ENCODE measurements around the gene MEGF9.

MEGF9 gene

GRCh38 chr9:120702075-120702474 is 12.2 kb downstream of the MEGF9 start:
- no peak for DNase-seq

- DNase-seq = no peak
These were observed 13.0 kb downstream of the MEGF9 start for GRCh38 chr9:120701248-120701647.

DNA sequence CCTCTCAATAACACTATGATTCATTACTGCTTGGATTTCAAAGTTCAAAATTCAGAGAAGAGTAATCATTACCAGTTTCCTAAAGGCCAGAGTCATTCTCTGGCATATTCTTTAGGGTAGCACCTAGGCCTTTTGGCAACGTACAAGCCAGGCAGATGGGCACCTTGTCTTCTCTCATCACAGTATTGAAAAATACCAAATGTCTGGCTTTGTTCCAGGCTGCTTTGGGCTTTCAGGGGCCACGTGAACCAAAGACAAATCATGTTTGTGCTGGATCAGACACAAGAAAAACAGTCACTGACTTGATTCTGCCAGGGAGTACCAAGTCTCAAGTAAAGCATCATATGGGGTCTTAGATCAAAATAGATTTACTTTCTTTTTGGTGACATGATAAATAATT is 15.5 kb downstream of the MEGF9 start:
- DNase-seq = no peak

DNA sequence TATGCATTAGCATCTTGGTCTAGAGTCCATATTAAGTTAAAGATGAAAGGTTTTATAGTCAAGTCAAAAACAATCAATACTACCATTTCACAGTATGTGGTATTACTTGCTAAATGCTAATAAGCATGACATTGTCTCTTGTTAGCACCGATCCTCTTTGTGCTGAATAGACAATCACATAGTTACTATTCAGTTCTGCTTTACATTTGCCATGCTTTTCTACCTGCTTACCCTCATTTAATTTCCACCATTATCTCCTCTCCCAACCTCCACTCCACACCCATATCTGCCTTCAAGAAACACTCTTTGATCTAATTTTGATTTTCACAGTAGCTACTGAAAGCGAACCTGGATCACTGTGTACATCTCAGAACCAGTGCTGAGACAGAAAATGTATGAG is 16.8 kb downstream of the MEGF9 start:
- no peak for DNase-seq

GRCh38 chr9:120696551-120697230 is 17.6 kb downstream of the MEGF9 start:
- no peak for DNase-seq

GRCh38 chr9:120694559-120694958 is 19.7 kb downstream of the MEGF9 start:
- DNase-seq = no peak

GRCh38 chr9:120693700-120694008 is 20.6 kb downstream of the MEGF9 start:
- DNase-seq = no peak

- no peak for DNase-seq
These were observed 21.2 kb downstream of the MEGF9 start for GRCh38 chr9:120692901-120693699.

- no peak for DNase-seq
These were observed 23.9 kb downstream of the MEGF9 start for GRCh38 chr9:120690372-120690771.

DNA sequence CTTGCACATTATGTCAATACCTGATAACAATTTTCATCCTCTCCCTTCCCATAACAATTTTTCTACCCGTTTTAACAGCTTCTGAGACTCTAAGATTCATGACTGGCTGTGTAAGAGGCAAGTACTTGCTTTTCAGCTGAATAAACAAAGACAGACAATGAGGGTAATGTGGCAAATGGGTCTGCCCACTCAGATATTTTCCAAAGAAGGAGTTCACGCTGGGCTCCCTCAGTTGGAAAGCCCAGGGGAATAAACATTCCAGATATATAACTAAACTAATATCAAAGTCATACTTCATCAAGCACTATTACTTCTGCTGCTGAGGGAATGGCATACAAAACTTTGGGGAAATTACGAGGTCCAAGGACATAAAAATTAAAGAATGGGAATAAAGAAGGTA is 24.4 kb downstream of the MEGF9 start:
- DNase-seq = no peak

DNA sequence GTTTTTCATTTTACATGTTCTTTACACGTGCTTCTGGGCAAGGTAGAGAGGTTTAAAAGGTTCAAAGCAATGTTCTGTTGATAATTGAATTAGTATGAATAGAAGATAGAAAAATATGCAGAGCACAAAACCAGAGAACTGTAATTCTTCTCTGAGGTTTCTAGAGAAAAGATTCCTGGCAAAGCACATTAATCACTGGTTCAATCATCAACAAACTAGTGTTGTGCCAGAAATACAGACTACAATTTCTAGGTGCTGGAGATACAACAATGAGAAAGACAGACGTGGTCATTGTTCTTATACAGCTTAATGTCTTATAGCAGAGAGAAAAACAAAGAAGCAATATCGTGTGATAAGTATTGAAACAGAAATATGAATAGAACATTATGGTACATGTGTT is 25.5 kb downstream of the MEGF9 start:
- no peak for DNase-seq

DNA sequence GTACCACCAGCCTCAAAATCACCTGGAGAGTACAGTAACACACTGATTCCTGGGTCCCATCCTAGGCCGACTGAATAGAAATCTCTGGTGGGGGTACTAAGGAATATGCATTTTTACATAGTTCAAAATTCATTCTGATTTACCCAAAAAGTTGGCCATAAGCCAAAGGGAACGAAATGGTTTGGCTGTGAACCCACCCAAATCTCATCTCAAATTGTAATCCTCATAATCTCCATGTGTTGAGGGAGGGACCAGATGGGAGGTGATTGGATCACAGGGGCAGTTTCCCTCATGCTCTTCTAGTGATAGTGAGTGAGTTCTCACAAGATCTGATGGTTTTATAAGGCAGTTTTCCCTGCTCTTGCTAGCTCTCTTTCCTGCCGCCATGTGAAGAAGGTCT is 31.1 kb downstream of the MEGF9 start:
- no peak for DNase-seq

DNA sequence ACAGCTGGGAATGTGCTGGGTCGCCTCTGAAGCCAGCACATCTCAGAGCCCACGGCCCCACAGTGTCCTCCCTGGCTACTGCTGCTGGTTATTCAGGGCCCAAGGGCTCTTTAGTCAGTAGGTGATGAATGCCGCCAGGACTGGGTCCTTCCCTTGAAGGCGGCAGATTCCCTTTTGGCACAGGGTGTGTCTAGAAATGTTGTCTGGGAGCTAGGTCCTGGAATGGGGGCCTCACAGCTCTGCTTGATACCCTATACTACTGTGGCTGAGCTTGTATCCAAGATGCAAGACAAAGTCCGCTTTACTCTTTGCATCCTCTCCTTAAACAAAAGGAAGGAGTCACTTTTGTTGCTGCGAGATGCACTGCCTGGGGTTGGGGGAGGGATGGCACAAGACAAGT is 33.1 kb downstream of the MEGF9 start:
- DNase-seq = no peak

DNA sequence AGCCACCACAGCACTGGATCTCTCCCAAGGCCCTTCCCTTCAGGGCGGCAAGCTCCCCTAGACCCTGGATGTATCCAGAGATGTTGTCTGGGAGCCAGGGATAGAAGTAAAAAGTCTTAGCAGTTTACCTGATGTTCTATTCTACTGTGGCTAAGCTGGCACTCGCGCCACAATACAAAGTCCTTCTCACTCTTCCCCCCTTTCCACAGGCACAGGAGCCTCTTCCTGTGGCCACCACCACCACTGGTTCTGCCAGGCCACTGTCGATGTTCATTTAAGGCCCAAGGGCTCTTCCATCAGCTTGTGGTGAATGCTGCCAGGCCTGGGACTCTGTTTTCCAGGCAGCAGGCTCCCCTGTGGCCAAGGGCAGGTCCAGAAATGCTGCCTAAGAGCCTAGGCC is 33.7 kb downstream of the MEGF9 start:
- DNase-seq = no peak

DNA sequence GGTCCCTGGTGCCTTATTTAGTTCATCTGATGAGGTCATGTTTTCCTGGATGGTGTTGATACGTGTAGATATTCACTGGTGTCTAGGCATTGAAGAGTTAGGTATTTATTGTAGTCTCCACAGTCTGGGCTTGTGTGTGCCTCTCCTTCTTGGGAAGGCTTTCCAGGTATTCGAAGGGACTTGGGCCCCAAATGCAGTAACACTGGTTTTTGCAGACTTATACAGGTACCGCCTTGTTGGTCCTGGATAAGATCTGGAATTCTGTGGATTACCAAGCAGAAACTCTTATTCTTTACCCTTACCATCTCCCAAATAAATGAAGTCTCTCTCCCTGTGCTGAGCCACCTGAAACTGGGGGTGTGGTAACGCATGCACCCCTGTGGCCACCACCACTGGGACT is 34.1 kb downstream of the MEGF9 start:
- DNase-seq = no peak

DNA sequence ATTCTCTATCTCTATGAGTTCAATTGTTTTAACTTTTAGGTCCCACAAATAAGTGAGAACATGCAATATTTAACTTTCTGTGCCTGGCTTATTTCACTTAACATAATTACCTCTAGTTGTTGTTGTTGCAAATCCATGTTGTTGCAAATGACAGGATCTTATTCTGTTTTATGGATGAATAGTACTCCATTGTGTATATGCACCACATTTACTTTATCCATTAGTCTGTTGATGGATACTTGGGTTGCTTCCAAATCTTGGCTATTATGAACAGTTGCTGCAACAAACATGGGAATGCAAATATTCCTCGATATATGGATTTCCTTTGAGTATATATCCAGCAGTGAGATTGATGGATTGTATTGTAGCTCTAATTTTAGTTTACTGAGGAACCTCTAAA is 36.3 kb downstream of the MEGF9 start:
- DNase-seq = no peak

GRCh38 chr9:120676767-120677402 is 37.4 kb downstream of the MEGF9 start:
- DNase-seq = no peak

GRCh38 chr9:120668399-120668798 is 45.9 kb downstream of the MEGF9 start:
- no peak for DNase-seq

DNA sequence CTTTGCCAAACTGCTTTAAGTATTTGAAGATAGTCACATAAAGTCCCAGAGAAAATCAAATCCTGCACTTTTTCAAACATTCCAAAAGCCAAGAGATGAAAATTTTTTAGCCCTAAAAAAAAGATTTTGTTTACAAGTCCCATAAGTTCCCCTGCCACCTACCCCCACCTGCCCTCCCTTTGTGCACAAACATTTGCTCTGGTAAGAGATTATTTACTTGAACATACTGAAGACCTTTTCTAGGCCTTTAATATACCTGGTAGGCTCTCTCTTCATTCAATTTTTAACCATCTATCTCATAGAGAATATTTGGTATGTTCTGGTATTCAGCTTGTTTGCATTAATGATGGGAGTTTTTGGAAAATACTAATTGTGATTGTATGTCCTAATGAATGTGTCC is 50.3 kb downstream of the MEGF9 start:
- DNase-seq = no peak

DNA sequence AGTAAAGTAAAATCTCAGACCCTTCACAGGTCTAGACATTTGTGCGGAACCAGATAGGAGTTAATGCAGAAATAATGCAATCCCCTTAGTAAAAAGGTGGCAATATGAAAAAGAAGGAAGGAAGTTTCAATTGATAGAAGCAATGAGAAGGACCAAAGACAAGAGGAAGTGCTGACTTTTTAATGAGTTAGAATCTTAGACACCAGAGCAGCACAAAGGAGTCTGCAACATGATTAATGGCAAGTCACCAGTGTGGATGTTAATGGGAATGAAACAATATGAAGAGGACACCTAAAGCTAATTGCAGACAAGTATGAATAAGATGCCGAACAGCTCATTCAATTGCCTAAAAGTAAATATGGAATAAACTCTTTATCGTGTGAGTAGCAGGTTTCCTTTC is 50.9 kb downstream of the MEGF9 start:
- no peak for DNase-seq

DNA sequence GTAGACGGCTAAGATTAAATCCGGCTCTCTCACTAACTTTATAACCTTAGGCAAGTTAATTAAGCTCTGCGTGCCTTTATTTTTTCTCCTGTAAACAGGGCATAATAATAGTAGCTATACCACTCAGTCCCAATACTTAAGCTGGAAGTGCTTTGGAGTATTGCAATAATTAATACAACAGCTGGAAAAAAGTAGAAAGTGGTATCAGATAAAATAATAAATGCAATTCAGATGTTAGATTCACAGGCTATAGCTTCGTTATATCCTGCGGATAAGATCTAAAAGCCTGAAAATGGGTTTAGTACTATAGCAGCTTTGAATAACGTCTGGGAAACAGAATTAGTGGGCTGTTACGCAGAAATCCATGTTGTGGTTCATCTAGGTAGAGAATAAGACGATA is 51.8 kb downstream of the MEGF9 start:
- DNase-seq = no peak

- no peak for DNase-seq
These were observed 54.6 kb downstream of the MEGF9 start for GRCh38 chr9:120659676-120660075.

DNA sequence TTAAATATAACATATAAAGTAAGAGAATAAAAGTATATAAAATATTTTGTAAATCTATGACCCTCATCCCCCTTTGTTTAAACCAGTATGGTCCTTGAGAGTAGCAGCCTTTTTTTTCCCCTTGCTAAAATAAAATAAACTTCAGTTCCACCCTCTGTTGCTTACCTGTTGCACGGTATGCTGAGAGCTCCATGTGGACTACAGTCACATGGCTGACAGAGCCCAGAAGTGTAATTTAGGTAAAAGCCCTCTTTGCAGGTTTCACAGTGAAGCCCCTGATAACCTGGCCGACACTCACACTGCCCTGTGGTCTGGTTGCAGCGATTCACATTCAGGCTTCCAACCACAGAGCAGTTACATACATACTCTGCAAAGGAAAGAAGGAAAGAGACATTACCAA is 55.1 kb downstream of the MEGF9 start:
- no peak for DNase-seq

- DNase-seq = no peak
These were observed 59.2 kb downstream of the MEGF9 start for GRCh38 chr9:120655005-120655622.

All from femur (tissue), 1 donor.